ENCODE data around the gene KISS1R.
"Not testable (repeated sequence)": the region's sequence is repeated elsewhere in the genome, so short reads cannot be mapped to it uniquely, and the experiment has no call there.

KISS1R gene

GRCh38 chr19:954672-955494 lies 37.8 kb downstream of the KISS1R start:
- H3K4me3 ChIP-seq (replicated peaks; ENCODE audit: low read depth, low read length): peak overlapping the region; percentile 34
- no peaks in the 10 kb centered on the region for H3K27me3 ChIP-seq (replicated peaks; ENCODE audit: control insufficient read depth, insufficient read depth, low read length)
- no peak for TF ChIP-seq CTCF (IDR thresholded peaks at IDR 0.05; ENCODE audit: insufficient read depth, low read length, poor library complexity, severe bottlenecking)
- peak; percentile 78 for DNase-seq (ENCODE audit: extremely low read depth, insufficient read length)
- peaks cover 7% of the 10 kb centered on the region for H3K36me3 ChIP-seq (ENCODE audit: control insufficient read depth, insufficient read depth, low read length)

- H3K4me3 ChIP-seq (replicated peaks; ENCODE audit: low read depth, low read length): no peak overlapping the region
- DNase-seq (ENCODE audit: extremely low read depth, insufficient read length): no peak
- no peak for TF ChIP-seq CTCF (IDR thresholded peaks at IDR 0.05; ENCODE audit: insufficient read depth, low read length, poor library complexity, severe bottlenecking)
- H3K36me3 ChIP-seq (ENCODE audit: control insufficient read depth, insufficient read depth, low read length): peaks cover 16% of the 10 kb centered on the region
- H3K27me3 ChIP-seq (replicated peaks; ENCODE audit: control insufficient read depth, insufficient read depth, low read length): no peaks in the 10 kb centered on the region
Measured at GRCh38 chr19:955803-956765, 39.0 kb downstream of the KISS1R start.

GRCh38 chr19:956766-957440 lies 39.8 kb downstream of the KISS1R start:
- H3K36me3 ChIP-seq (ENCODE audit: control insufficient read depth, insufficient read depth, low read length): peaks cover 22% of the 10 kb centered on the region
- no peaks in the 10 kb centered on the region for H3K27me3 ChIP-seq (replicated peaks; ENCODE audit: control insufficient read depth, insufficient read depth, low read length)
- no peak for TF ChIP-seq CTCF (IDR thresholded peaks at IDR 0.05; ENCODE audit: insufficient read depth, low read length, poor library complexity, severe bottlenecking)
- no peak overlapping the region for H3K4me3 ChIP-seq (replicated peaks; ENCODE audit: low read depth, low read length)
- no peak for DNase-seq (ENCODE audit: extremely low read depth, insufficient read length)

- not testable (repeated sequence) for H3K27me3 ChIP-seq (replicated peaks; ENCODE audit: control insufficient read depth, insufficient read depth, low read length); H3K4me3 ChIP-seq (replicated peaks; ENCODE audit: low read depth, low read length); DNase-seq (ENCODE audit: extremely low read depth, insufficient read length)
- H3K36me3 ChIP-seq (ENCODE audit: control insufficient read depth, insufficient read depth, low read length): peaks cover 23% of the 10 kb centered on the region
Measured at GRCh38 chr19:957578-957977, 40.4 kb downstream of the KISS1R start.

GRCh38 chr19:958967-959855 lies 42.1 kb downstream of the KISS1R start:
- no peak for DNase-seq (ENCODE audit: extremely low read depth, insufficient read length)
- Histone ChIP-seq H3K4me3 (replicated peaks; ENCODE audit: low read depth, low read length) (no peak overlapping the region), H3K27me3 (replicated peaks; ENCODE audit: control insufficient read depth, insufficient read depth, low read length) (no peaks in the 10 kb centered on the region), H3K36me3 (ENCODE audit: control insufficient read depth, insufficient read depth, low read length) (peaks cover 36% of the 10 kb centered on the region)
- TF ChIP-seq CTCF (IDR thresholded peaks at IDR 0.05; ENCODE audit: insufficient read depth, low read length, poor library complexity, severe bottlenecking): no peak
